WTC11 (cell line): ENCODE results near the gene TRIP10. TPM values are rescaled to one million over a fixed set of nuclear protein-coding genes. Genes with fewer than 3 reads are reported as not detected.
"Not testable (repeated sequence)": the region's sequence is repeated elsewhere in the genome, so short reads cannot be mapped to it uniquely, and the experiment has no call there.

Experiments
- ATAC-seq: fragments of 200-7000 bp; cut with Tn5 transposase; 2 replicates; pipeline ENCODE4 v1.10.0; 2021; ENCODE audit warnings: mild to moderate bottlenecking, moderate library complexity
- CTCF ChIA-PET: fragments of 300-600 bp; sonication (Branson Sonifier 250); formaldehyde crosslinking; loops from one replicate; lab custom pipeline; 2021; ENCODE audit warnings: antibody characterized with exemption; lab: Charles Lee
- POLR2A ChIA-PET: fragments of 350-600 bp; sonication (Branson Sonifier 250); formaldehyde crosslinking; loops from one replicate; lab custom pipeline; 2021; ENCODE audit warnings: antibody characterized with exemption; lab: Charles Lee
- DNase-seq: peaks from one replicate; pipeline ENCODE4 v3.0.0; 2021; ENCODE audit warnings: low spot score
- H3K27ac Mint-ChIP-seq: 2 replicates; pipeline ENCODE4 v1.8.0; 2021; ENCODE audit warnings: mixed read lengths
- H3K27me3 Mint-ChIP-seq: 2 replicates; pipeline ENCODE4 v1.8.0; 2021; ENCODE audit warnings: low read depth, mild to moderate bottlenecking, moderate library complexity, mixed read lengths
- H3K36me3 Mint-ChIP-seq: 2 replicates; pipeline ENCODE4 v1.8.0; 2021; ENCODE audit warnings: mixed read lengths
- H3K4me1 Mint-ChIP-seq: 2 replicates; pipeline ENCODE4 v1.8.0; 2022; ENCODE audit warnings: mixed read lengths
- H3K4me3 Mint-ChIP-seq: 2 replicates; pipeline ENCODE4 v1.8.0; 2021; ENCODE audit warnings: mild to moderate bottlenecking, moderate library complexity, mixed read lengths
- H3K9me3 Mint-ChIP-seq: 2 replicates; pipeline ENCODE4 v1.8.0; 2021; ENCODE audit warnings: mixed read lengths
- AR ChIP-seq: fragments of 250-450 bp; sonication (Bioruptor Pico); IDR thresholded peaks from 2 replicates; pipeline ENCODE4 v1.9.0; 2021; ENCODE audit warnings: mild to moderate bottlenecking
- EMX1 ChIP-seq: fragments of 250-450 bp; sonication (Bioruptor Pico); IDR thresholded peaks from 2 replicates; pipeline ENCODE4 v1.8.0; 2021; ENCODE audit warnings: mild to moderate bottlenecking
- ERG ChIP-seq: fragments of 250-450 bp; sonication (Bioruptor Pico); IDR thresholded peaks from 2 replicates; pipeline ENCODE4 v1.8.0; 2021; ENCODE audit warnings: mild to moderate bottlenecking
- GTF2I ChIP-seq: fragments of 250-450 bp; sonication (Bioruptor Pico); conservative IDR thresholded peaks from 2 replicates; pipeline ENCODE4 v1.4.0; 2021; ENCODE audit warnings: mild to moderate bottlenecking
- IRF2 ChIP-seq: sonication (generic); formaldehyde crosslinking; IDR thresholded peaks from 2 replicates; pipeline ENCODE4 v1.8.0; 2022; ENCODE audit warnings: low read depth, missing genetic modification reagents, borderline replicate concordance
- KAT7 ChIP-seq: sonication (generic); formaldehyde crosslinking; IDR thresholded peaks from 2 replicates; pipeline ENCODE4 v1.8.1; 2023; ENCODE audit warnings: missing genetic modification reagents, mild to moderate bottlenecking, borderline replicate concordance
- MXD4 ChIP-seq: fragments of 250-450 bp; sonication (Bioruptor Pico); IDR thresholded peaks from 2 replicates; pipeline ENCODE4 v1.8.0; 2021; ENCODE audit warnings: mild to moderate bottlenecking, moderate library complexity, borderline replicate concordance
- PRDM15 ChIP-seq: sonication (generic); formaldehyde crosslinking; IDR thresholded peaks from 2 replicates; pipeline ENCODE4 v1.8.0; 2022; ENCODE audit warnings: missing genetic modification reagents
- SMAD3 ChIP-seq: sonication (generic); formaldehyde crosslinking; IDR thresholded peaks from 2 replicates; pipeline ENCODE4 v1.8.0; 2022; ENCODE audit warnings: missing genetic modification reagents, mild to moderate bottlenecking, borderline replicate concordance
- TCF7 ChIP-seq: sonication (generic); formaldehyde crosslinking; IDR thresholded peaks from 2 replicates; pipeline ENCODE4 v1.8.0; 2022; ENCODE audit warnings: mild to moderate bottlenecking, low read depth, missing genetic modification reagents, moderate library complexity
- ZBTB21 ChIP-seq: sonication (generic); formaldehyde crosslinking; IDR thresholded peaks from 2 replicates; pipeline ENCODE4 v1.8.1; 2023; ENCODE audit warnings: mild to moderate bottlenecking, missing genetic modification reagents, borderline replicate concordance
- ZNF512 ChIP-seq: sonication (generic); formaldehyde crosslinking; IDR thresholded peaks from 2 replicates; pipeline ENCODE4 v1.8.1; 2022; ENCODE audit warnings: missing genetic modification reagents, borderline replicate concordance
- total RNA-seq: library from RNA; stranded (reverse); gene quantifications from 3 replicates; pipeline ENCODE4 v1.2.3, GENCODE V29; 2021
- TF ChIP-seq, protein P1 (sequence below): sonication (generic); formaldehyde crosslinking; IDR thresholded peaks from 2 replicates; pipeline ENCODE4 v1.8.0; 2023; ENCODE audit warnings: missing genetic modification reagents, mild to moderate bottlenecking, borderline replicate concordance

The TRIP10 gene
- total RNA-seq, 1 experiment from 2014 or later = 76.6 TPM

GRCh38 chr19:6708346-6708745 lies 31.1 kb upstream of the TRIP10 start:
- CTCF ChIA-PET = no interaction called here
- Mint-ChIP-seq H3K36me3 (no peaks in the 10 kb centered on the region), H3K27me3 (peaks cover 40% of the 10 kb centered on the region), H3K4me1 (peaks cover 13% of the 10 kb centered on the region)
- no peak for TF ChIP-seq PRDM15
- TF ChIP-seq, protein P1, sequence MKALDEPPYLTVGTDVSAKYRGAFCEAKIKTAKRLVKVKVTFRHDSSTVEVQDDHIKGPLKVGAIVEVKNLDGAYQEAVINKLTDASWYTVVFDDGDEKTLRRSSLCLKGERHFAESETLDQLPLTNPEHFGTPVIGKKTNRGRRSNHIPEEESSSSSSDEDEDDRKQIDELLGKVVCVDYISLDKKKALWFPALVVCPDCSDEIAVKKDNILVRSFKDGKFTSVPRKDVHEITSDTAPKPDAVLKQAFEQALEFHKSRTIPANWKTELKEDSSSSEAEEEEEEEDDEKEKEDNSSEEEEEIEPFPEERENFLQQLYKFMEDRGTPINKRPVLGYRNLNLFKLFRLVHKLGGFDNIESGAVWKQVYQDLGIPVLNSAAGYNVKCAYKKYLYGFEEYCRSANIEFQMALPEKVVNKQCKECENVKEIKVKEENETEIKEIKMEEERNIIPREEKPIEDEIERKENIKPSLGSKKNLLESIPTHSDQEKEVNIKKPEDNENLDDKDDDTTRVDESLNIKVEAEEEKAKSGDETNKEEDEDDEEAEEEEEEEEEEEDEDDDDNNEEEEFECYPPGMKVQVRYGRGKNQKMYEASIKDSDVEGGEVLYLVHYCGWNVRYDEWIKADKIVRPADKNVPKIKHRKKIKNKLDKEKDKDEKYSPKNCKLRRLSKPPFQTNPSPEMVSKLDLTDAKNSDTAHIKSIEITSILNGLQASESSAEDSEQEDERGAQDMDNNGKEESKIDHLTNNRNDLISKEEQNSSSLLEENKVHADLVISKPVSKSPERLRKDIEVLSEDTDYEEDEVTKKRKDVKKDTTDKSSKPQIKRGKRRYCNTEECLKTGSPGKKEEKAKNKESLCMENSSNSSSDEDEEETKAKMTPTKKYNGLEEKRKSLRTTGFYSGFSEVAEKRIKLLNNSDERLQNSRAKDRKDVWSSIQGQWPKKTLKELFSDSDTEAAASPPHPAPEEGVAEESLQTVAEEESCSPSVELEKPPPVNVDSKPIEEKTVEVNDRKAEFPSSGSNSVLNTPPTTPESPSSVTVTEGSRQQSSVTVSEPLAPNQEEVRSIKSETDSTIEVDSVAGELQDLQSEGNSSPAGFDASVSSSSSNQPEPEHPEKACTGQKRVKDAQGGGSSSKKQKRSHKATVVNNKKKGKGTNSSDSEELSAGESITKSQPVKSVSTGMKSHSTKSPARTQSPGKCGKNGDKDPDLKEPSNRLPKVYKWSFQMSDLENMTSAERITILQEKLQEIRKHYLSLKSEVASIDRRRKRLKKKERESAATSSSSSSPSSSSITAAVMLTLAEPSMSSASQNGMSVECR (CRISPR knock-in tag) = no peak
- TF ChIP-seq IRF2 (CRISPR knock-in tag) = no peak
- TF ChIP-seq KAT7 (CRISPR knock-in tag) = no peak
- TF ChIP-seq ZNF512 (CRISPR knock-in tag) = no peak
- TF ChIP-seq, all 79 proteins: peak for 0
- Mint-ChIP-seq H3K4me3 (no peak overlapping the region), H3K9me3 (no peaks in the 10 kb centered on the region), H3K27ac (no peak overlapping the region)
- DNase-seq (no peak), ATAC-seq (no peak)
- POLR2A ChIA-PET = no interaction called here

DNA sequence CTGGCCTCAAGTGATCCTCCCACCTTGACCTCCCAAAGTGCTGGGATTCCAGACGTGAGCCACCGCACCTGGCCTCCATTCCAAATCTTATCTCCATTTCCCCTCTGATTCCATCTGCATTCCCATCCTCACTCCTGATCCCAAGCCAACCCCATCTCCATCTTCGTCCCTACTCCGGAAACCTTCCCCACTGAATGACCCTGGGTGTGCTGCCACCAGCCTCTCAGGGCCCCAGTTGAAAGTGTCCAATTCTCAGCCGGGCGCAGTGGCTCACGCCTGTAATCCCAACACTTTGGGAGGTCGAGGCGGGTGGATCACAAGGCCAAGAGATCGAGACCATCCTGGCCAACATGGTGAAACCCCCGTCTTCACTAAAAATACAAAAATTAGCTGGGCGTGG lies 30.6 kb upstream of the TRIP10 start:
- H3K27me3 Mint-ChIP-seq = peaks cover 40% of the 10 kb centered on the region
- H3K4me3 Mint-ChIP-seq = not testable (repeated sequence)

GRCh38 chr19:6709549-6709948 lies 29.9 kb upstream of the TRIP10 start:
- H3K36me3 Mint-ChIP-seq = no peaks in the 10 kb centered on the region
- ChIA-PET CTCF (interaction anchor here (0.6 to 0.7 kb wide), 3 partner anchors 60 to 193 kb away, joined by 3 to 5 read pairs (median 3); no protein-coding TSS in a partner anchor), POLR2A (no interaction called here)
- ATAC-seq (no peak), DNase-seq (no peak)
- H3K27me3 Mint-ChIP-seq = peaks cover 40% of the 10 kb centered on the region
- H3K4me1 Mint-ChIP-seq = peaks cover 13% of the 10 kb centered on the region
- no peaks in the 10 kb centered on the region for H3K9me3 Mint-ChIP-seq
- H3K4me3 Mint-ChIP-seq = peak overlapping the region; percentile 31; the same call in 1 of the 2 replicates
- H3K27ac Mint-ChIP-seq = no peak overlapping the region
- TF ChIP-seq ZBTB21 (CRISPR knock-in tag) (no peak), EMX1 (CRISPR knock-in tag) (no peak), PRDM15 (no peak), AR (CRISPR knock-in tag) (no peak), SMAD3 (CRISPR knock-in tag) (no peak), ERG (CRISPR knock-in tag) (no peak), GTF2I (CRISPR knock-in tag) (no peak), TCF7 (CRISPR knock-in tag) (no peak), MXD4 (CRISPR knock-in tag) (no peak)

More for the DNA sequence above, 30.6 kb upstream of the TRIP10 start:
- peaks cover 13% of the 10 kb centered on the region for H3K4me1 Mint-ChIP-seq
- DNase-seq, ATAC-seq, H3K9me3 Mint-ChIP-seq, H3K36me3 Mint-ChIP-seq, H3K27ac Mint-ChIP-seq, POLR2A ChIA-PET: not testable (repeated sequence)
- CTCF ChIA-PET = interaction anchor here (0.7 kb wide), 2 partner anchors 155 to 192 kb away, joined by 3 read pairs; no protein-coding TSS in a partner anchor
